Neural progenitor cell (in vitro differentiated cells): ENCODE measurements around the gene CASP7.

Experiments
- EZH2 ChIP-seq: fragments of 200-600 bp; sonication (generic); IDR thresholded peaks from 2 replicates; pipeline ENCODE4 v1.6.1; 2017; ENCODE audit warnings: antibody characterized with exemption, mild to moderate bottlenecking, moderate library complexity
- EZH2phosphoT487 ChIP-seq: fragments of 200-600 bp; sonication (generic); IDR thresholded peaks from 2 replicates; pipeline ENCODE4 v1.6.1; 2017; ENCODE audit warnings: antibody characterized with exemption
- TF ChIP-seq, protein P1 (sequence below): fragments of 200-600 bp; sonication (generic); IDR thresholded peaks from 2 replicates; pipeline ENCODE4 v1.5.1; 2017; ENCODE audit warnings: antibody characterized with exemption, mild to moderate bottlenecking

DNA sequence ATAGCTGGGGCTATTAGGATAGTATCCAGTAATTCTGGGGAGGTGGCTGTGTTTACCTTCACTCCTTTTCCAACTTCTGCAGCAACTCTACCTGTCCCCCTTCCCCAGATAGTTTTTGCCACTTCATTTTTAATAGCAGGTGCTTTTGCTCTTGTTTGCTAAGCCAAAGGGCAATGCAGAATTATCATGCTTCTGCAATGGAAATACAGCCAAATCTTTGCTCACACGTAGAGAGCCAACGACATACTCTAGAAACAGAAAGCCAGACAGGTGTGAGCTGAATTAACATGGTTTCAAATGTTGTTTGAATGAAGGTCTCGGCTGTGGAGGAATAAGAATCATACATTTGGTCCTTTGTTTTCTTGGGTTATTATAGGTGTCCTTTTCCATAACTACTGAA, 86.2 kb downstream of the CASP7 start:
- TF ChIP-seq, protein P1, sequence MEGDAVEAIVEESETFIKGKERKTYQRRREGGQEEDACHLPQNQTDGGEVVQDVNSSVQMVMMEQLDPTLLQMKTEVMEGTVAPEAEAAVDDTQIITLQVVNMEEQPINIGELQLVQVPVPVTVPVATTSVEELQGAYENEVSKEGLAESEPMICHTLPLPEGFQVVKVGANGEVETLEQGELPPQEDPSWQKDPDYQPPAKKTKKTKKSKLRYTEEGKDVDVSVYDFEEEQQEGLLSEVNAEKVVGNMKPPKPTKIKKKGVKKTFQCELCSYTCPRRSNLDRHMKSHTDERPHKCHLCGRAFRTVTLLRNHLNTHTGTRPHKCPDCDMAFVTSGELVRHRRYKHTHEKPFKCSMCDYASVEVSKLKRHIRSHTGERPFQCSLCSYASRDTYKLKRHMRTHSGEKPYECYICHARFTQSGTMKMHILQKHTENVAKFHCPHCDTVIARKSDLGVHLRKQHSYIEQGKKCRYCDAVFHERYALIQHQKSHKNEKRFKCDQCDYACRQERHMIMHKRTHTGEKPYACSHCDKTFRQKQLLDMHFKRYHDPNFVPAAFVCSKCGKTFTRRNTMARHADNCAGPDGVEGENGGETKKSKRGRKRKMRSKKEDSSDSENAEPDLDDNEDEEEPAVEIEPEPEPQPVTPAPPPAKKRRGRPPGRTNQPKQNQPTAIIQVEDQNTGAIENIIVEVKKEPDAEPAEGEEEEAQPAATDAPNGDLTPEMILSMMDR, result no peak
- TF ChIP-seq EZH2phosphoT487 (no peak), EZH2 (no peak)
